ENCODE data around the gene IGFBP5. TPM values are rescaled to one million over a fixed set of nuclear protein-coding genes. Genes with fewer than 3 reads are reported as not detected.
A peak's percentile ranks its signal among the peaks of the same experiment; 100 is the strongest.

IGFBP5 gene
- total RNA-seq, 1 donor from 2014 or later = 415 TPM

- no peaks in the 10 kb centered on the region for H3K9me3 Mint-ChIP-seq
- H3K4me3 Mint-ChIP-seq = peak overlapping the region; percentile 35
- DNase-seq (ENCODE audit: low spot score in 2 of 2, unreplicated experiment in 2 of 2) = no peak
- H3K4me1 Mint-ChIP-seq = peaks cover 55% of the 10 kb centered on the region
- no peaks in the 10 kb centered on the region for H3K27me3 Mint-ChIP-seq (ENCODE audit: low read depth)
- H3K36me3 Mint-ChIP-seq = peaks cover 17% of the 10 kb centered on the region
- no peak for TF ChIP-seq CTCF (IDR thresholded peaks at IDR 0.05; ENCODE audit: unreplicated experiment)
- H3K27ac Mint-ChIP-seq = peak overlapping the region; percentile 91
Observed at GRCh38 chr2:216689397-216689796, 6.0 kb downstream of the IGFBP5 start.

GRCh38 chr2:216688731-216689340 is 6.5 kb downstream of the IGFBP5 start:
- peaks cover 60% of the 10 kb centered on the region for H3K4me1 Mint-ChIP-seq
- H3K36me3 Mint-ChIP-seq = peaks cover 23% of the 10 kb centered on the region
- TF ChIP-seq CTCF (IDR thresholded peaks at IDR 0.05; ENCODE audit: unreplicated experiment) = no peak
- H3K9me3 Mint-ChIP-seq = no peaks in the 10 kb centered on the region
- peak overlapping the region; percentile 91 for H3K27ac Mint-ChIP-seq
- DNase-seq (ENCODE audit: low spot score in 2 of 2, unreplicated experiment in 2 of 2) = no peak
- H3K4me3 Mint-ChIP-seq = peak overlapping the region; percentile 35
- no peaks in the 10 kb centered on the region for H3K27me3 Mint-ChIP-seq (ENCODE audit: low read depth)

GRCh38 chr2:216687646-216688045 is 7.7 kb downstream of the IGFBP5 start:
- TF ChIP-seq CTCF (IDR thresholded peaks at IDR 0.05; ENCODE audit: unreplicated experiment) = peak; percentile 48
- DNase-seq (ENCODE audit: low spot score in 2 of 2, unreplicated experiment in 2 of 2) = no peak
- H3K4me3 Mint-ChIP-seq = no peak overlapping the region
- H3K36me3 Mint-ChIP-seq = peaks cover 29% of the 10 kb centered on the region
- peaks cover 68% of the 10 kb centered on the region for H3K4me1 Mint-ChIP-seq
- H3K27ac Mint-ChIP-seq = peak overlapping the region; percentile 67
- H3K27me3 Mint-ChIP-seq (ENCODE audit: low read depth) = no peaks in the 10 kb centered on the region
- H3K9me3 Mint-ChIP-seq = no peaks in the 10 kb centered on the region

GRCh38 chr2:216687111-216687510 is 8.2 kb downstream of the IGFBP5 start:
- H3K4me1 Mint-ChIP-seq = peaks cover 72% of the 10 kb centered on the region
- H3K27ac Mint-ChIP-seq = no peak overlapping the region
- no peak overlapping the region for H3K4me3 Mint-ChIP-seq
- no peaks in the 10 kb centered on the region for H3K9me3 Mint-ChIP-seq
- TF ChIP-seq CTCF (IDR thresholded peaks at IDR 0.05; ENCODE audit: unreplicated experiment) = no peak
- no peak for DNase-seq (ENCODE audit: low spot score in 2 of 2, unreplicated experiment in 2 of 2)
- H3K27me3 Mint-ChIP-seq (ENCODE audit: low read depth) = no peaks in the 10 kb centered on the region
- peaks cover 33% of the 10 kb centered on the region for H3K36me3 Mint-ChIP-seq

GRCh38 chr2:216685327-216685875 is 9.9 kb downstream of the IGFBP5 start:
- peaks cover 65% of the 10 kb centered on the region for H3K4me1 Mint-ChIP-seq
- H3K36me3 Mint-ChIP-seq = peaks cover 43% of the 10 kb centered on the region
- no peaks in the 10 kb centered on the region for H3K9me3 Mint-ChIP-seq
- no peaks in the 10 kb centered on the region for H3K27me3 Mint-ChIP-seq (ENCODE audit: low read depth)
- H3K27ac Mint-ChIP-seq = peak overlapping the region; percentile 53
- no peak for DNase-seq (ENCODE audit: low spot score in 2 of 2, unreplicated experiment in 2 of 2)
- no peak overlapping the region for H3K4me3 Mint-ChIP-seq
- TF ChIP-seq CTCF (IDR thresholded peaks at IDR 0.05; ENCODE audit: unreplicated experiment) = no peak

Data from mesothelial cell of epicardium (in vitro differentiated cells).